SK-N-MC (cell line): ENCODE results near the gene TSR3.

Source experiments
- EZH2 ChIP-seq: fragments of 200-600 bp; sonication (generic); IDR thresholded peaks from one replicate; pipeline ENCODE4 v1.6.1; 2017; ENCODE audit warnings: antibody characterized with exemption
- POLR2AphosphoS5 ChIP-seq: IDR thresholded peaks from 2 replicates; pipeline ENCODE4 v1.6.1; 2012; ENCODE audit warnings: mild to moderate bottlenecking, low read depth, low read length, borderline replicate concordance

GRCh38 chr16:1333149-1333812 lies 18.4 kb downstream of the TSR3 start, which contains the start of gene BAIAP3:
- TF ChIP-seq POLR2AphosphoS5 (no peak), EZH2 (no peak)
